Astrocyte of the spinal cord (primary cell): ENCODE results near the gene GJB4.
"Not testable (repeated sequence)": the region's sequence is repeated elsewhere in the genome, so short reads cannot be mapped to it uniquely, and the experiment has no call there.

ENCODE experiments used
- DNase-seq: peaks from one replicate; pipeline ENCODE4 v3.0.0; 2011; ENCODE audit warnings: low read depth, low spot score
- H3K4me3 ChIP-seq: 2 replicates; pipeline ENCODE4 v1.5.1; 2011; ENCODE audit warnings: low read depth, mild to moderate bottlenecking, low read length, moderate library complexity
- in situ Hi-C: cut with HindIII; loops from 2 replicates; pipeline ENCODE4 v1.10.0; 2017; ENCODE audit warnings: low sequenced_read_pairs
- TF ChIP-seq, protein P1 (sequence below): IDR thresholded peaks from 2 replicates; pipeline ENCODE4 v1.5.1; 2012; ENCODE audit warnings: low read depth, mild to moderate bottlenecking, low read length, inconsistent platforms

GJB4 gene

DNA sequence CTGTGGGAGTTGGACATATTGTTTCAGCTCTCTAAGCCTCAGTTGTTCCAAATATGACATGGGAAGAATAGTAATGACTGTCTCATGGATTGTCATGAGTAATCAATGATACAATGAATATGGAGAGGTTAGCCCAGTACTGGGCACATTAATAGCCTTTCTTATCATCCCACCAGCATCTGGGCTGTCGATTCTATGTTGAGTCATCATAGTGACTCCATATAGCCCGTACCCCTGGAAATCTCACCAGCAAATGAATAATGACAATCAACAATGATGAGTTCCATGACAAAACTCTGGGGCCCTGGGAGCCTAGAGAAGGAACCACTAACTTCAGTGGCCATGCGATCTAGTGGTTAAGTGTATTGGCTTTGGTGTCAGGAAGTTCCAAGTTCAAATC, 44.4 kb upstream of the GJB4 start:
- in situ Hi-C loops = no loop called here
- no peak for DNase-seq
- no peak overlapping the region for H3K4me3 ChIP-seq
- TF ChIP-seq, protein P1, sequence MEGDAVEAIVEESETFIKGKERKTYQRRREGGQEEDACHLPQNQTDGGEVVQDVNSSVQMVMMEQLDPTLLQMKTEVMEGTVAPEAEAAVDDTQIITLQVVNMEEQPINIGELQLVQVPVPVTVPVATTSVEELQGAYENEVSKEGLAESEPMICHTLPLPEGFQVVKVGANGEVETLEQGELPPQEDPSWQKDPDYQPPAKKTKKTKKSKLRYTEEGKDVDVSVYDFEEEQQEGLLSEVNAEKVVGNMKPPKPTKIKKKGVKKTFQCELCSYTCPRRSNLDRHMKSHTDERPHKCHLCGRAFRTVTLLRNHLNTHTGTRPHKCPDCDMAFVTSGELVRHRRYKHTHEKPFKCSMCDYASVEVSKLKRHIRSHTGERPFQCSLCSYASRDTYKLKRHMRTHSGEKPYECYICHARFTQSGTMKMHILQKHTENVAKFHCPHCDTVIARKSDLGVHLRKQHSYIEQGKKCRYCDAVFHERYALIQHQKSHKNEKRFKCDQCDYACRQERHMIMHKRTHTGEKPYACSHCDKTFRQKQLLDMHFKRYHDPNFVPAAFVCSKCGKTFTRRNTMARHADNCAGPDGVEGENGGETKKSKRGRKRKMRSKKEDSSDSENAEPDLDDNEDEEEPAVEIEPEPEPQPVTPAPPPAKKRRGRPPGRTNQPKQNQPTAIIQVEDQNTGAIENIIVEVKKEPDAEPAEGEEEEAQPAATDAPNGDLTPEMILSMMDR = no peak

DNA sequence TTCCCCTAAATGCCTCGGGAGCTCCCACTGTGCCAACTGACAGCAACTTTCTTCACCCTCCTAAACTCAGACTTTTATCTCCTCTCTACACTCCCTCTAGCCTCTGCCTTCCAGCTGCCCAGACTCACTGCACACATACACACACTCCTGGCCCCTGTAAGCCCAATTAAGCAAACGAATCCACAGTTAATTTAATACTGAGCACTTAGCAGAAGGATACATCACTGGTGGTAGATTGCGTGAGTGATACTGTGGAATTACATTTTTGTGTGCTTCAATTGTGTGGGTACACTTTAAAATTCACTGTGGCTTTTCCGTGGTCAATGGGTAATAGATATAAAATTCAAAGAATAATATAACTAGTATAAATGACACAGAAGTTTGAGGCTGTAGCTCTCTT, 38.3 kb upstream of the GJB4 start:
- TF ChIP-seq, protein P1 = no peak
- in situ Hi-C loops = no loop called here
- H3K4me3 ChIP-seq = no peak overlapping the region
- no peak for DNase-seq

DNA sequence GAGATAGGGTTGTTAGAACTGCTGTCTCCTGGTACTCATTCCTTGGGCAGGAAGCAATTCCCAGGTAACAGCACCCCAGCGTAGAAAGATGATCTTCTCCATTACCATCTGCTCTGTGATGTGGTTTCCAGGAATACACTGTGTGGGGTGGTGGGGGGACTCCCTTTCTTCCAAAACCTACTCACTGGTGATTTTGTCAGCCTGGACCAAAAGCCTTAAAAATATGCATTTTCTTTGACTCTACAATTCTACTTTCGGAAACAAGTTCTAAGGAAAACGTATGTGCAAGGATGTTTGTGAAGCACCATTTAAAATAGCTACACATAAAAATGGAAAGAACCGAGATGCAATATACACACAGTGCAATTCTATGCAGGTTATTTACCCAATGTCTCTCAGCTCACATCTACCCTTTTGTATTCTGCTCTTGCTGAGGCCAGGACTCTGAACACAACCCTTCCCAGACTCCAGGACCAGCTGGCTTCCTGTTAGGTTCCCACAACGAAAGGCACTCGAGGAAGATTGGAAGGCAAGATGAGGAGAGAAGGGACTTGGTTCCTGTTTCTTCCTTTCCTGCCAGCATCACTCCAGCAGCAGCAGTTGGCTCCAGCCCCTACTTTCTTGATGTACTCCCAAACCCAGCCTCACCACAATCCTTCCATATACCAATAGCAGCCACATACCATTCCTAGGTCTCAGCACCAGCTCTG, 37.7 kb upstream of the GJB4 start:
- TF ChIP-seq, protein P1 = no peak
- no peak overlapping the region for H3K4me3 ChIP-seq
- in situ Hi-C loops = no loop called here
- DNase-seq = no peak

DNA sequence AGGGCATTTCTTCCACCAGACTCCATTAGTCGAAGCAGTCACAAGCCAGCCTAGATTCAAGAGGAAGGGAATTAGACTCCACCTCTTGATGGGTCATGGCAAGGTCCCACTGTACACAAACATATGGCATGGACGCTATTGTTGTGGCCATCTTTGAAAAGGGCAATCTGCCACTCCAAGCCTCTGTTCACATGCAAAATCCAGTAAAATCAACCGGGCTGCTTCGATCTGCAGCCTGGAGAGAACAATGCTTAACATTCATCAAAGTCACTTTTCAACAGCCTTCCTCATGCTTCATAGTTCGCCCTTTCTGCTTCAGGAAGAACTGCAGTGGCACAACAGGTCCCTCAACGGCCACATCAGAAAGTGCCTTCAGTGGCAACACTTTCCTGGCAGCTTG, 32.7 kb upstream of the GJB4 start:
- DNase-seq = no peak
- TF ChIP-seq, protein P1 = no peak
- H3K4me3 ChIP-seq = no peak overlapping the region
- in situ Hi-C loops = no loop called here

GRCh38 chr1:34730485-34730884, 29.1 kb upstream of the GJB4 start:
- no peak overlapping the region for H3K4me3 ChIP-seq
- TF ChIP-seq, protein P1 = no peak
- no peak for DNase-seq
- in situ Hi-C loops = no loop called here

DNA sequence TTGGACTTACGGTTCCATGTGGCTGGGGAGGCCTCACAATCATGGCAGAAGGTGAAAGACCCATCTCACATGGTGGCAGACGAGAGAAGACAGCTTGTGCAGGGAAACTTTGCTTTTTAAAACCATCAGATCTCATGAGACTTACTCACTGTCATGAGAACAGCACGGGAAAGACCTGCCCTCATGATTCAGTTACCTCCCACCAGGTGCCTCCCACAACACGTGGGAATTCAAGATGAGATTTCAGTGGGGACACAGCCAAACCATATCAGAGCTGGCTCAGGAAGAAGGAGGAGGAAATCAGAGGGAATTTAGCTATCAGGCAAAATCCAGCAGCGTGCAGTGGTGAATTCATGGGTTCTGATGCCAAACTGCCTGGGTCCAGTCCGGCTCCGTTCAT, 26.7 kb upstream of the GJB4 start:
- in situ Hi-C loops, DNase-seq, H3K4me3 ChIP-seq: not testable (repeated sequence)

GRCh38 chr1:34736692-34737091, 22.8 kb upstream of the GJB4 start:
- TF ChIP-seq, protein P1 = no peak
- in situ Hi-C loops = no loop called here
- no peak overlapping the region for H3K4me3 ChIP-seq
- no peak for DNase-seq

- H3K4me3 ChIP-seq, in situ Hi-C loops, DNase-seq: not testable (repeated sequence)
Observed at GRCh38 chr1:34737236-34737635, 22.3 kb upstream of the GJB4 start.
